ENCODE measurements around the gene FAM117B. TPM values are rescaled to one million over a fixed set of nuclear protein-coding genes. Genes with fewer than 3 reads are reported as not detected.
"Not testable (repeated sequence)": the region's sequence is repeated elsewhere in the genome, so short reads cannot be mapped to it uniquely, and the experiment has no call there.

The FAM117B gene
- total RNA-seq, 1 donor from 2014 or later: 9.6 TPM

DNA sequence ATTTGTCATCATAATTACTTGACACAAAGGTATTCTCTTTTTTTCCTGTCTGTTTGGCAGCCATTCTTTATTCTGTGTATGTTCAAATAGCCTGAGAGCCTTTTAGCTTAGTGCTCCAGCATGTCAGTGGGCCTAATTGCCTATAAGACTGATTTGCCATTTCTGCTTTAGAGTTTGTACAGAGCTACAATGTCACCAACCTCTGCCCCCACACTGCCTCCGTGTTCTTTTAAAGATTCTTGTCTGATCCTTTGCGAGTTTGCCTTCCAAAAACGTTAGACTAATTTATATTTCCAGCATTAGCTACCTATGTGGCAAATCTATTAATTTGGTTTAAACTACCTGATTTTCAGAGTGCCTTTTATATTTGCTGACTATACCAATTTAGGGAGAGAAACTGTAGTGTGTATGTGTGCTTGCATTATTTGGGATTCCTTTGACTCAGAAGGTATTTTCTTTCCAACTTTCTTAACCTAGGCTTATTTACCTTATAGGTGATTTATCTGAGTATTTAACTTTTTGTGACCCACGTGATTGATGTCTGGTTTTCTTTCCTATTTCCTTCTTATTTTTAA, 70.8 kb downstream of the FAM117B start:
- H3K4me3 Mint-ChIP-seq (ENCODE audit: unreplicated experiment): no peak overlapping the region
- no peaks in the 10 kb centered on the region for H3K27me3 Mint-ChIP-seq (ENCODE audit: unreplicated experiment)
- peaks cover 8% of the 10 kb centered on the region for H3K36me3 Mint-ChIP-seq (ENCODE audit: unreplicated experiment)
- no peaks in the 10 kb centered on the region for H3K4me1 Mint-ChIP-seq (ENCODE audit: unreplicated experiment)
- peaks cover 10% of the 10 kb centered on the region for H3K9me3 Mint-ChIP-seq (ENCODE audit: unreplicated experiment)
- DNase-seq (ENCODE audit: extremely low spot score, unreplicated experiment): no peak
- TF ChIP-seq, protein P1, sequence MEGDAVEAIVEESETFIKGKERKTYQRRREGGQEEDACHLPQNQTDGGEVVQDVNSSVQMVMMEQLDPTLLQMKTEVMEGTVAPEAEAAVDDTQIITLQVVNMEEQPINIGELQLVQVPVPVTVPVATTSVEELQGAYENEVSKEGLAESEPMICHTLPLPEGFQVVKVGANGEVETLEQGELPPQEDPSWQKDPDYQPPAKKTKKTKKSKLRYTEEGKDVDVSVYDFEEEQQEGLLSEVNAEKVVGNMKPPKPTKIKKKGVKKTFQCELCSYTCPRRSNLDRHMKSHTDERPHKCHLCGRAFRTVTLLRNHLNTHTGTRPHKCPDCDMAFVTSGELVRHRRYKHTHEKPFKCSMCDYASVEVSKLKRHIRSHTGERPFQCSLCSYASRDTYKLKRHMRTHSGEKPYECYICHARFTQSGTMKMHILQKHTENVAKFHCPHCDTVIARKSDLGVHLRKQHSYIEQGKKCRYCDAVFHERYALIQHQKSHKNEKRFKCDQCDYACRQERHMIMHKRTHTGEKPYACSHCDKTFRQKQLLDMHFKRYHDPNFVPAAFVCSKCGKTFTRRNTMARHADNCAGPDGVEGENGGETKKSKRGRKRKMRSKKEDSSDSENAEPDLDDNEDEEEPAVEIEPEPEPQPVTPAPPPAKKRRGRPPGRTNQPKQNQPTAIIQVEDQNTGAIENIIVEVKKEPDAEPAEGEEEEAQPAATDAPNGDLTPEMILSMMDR (IDR thresholded peaks at IDR 0.05): no peak
- no peak overlapping the region for H3K27ac Mint-ChIP-seq (ENCODE audit: unreplicated experiment)

DNA sequence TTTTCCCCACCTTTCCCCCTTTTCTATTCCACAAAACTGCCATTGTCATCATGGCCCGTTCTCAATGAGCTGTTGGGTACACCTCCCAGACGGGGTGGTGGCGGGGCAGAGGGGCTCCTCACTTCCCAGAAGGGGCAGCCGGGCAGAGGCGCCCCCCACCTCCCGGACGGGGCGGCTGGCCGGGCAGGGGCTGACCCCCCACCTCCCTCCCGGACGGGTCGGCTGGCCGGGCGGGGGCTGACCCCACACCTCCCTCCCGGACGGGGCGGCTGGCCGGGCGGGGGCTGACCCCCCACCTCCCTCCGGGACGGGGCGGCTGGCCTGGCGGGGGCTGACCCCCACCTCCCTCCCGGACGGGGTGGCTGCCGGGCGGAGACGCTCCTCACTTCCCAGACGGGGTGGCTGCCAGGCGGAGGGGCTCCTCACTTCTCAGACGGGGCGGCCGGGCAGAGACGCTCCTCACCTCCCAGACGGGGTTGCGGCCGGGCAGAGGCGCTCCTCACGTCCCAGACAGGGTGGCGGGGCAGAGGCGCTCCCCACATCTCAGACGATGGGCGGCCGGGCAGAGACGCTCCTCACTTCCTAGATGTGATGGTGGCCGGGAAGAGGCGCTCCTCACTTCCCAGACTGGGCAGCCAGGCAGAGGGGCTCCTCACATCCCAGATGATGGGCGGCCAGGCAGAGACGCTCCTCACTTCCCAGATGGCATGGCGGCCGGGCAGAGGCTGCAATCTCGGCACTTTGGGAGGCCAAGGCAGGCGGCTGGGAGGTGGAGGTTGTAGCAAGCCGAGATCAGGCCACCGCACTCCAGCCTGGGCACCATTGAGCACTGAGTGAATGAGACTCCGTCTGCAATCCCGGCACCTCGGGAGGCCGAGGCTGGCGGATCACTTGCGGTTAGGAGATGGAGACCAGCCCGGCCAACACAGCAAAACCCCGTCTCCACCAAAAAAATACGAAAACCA, 80.5 kb downstream of the FAM117B start:
- H3K27me3 Mint-ChIP-seq (ENCODE audit: unreplicated experiment); H3K27ac Mint-ChIP-seq (ENCODE audit: unreplicated experiment); H3K4me1 Mint-ChIP-seq (ENCODE audit: unreplicated experiment); H3K4me3 Mint-ChIP-seq (ENCODE audit: unreplicated experiment); DNase-seq (ENCODE audit: extremely low spot score, unreplicated experiment): not testable (repeated sequence)
- Mint-ChIP-seq H3K36me3 (ENCODE audit: unreplicated experiment) (peaks cover 13% of the 10 kb centered on the region), H3K9me3 (ENCODE audit: unreplicated experiment) (peaks cover 35% of the 10 kb centered on the region)

DNA sequence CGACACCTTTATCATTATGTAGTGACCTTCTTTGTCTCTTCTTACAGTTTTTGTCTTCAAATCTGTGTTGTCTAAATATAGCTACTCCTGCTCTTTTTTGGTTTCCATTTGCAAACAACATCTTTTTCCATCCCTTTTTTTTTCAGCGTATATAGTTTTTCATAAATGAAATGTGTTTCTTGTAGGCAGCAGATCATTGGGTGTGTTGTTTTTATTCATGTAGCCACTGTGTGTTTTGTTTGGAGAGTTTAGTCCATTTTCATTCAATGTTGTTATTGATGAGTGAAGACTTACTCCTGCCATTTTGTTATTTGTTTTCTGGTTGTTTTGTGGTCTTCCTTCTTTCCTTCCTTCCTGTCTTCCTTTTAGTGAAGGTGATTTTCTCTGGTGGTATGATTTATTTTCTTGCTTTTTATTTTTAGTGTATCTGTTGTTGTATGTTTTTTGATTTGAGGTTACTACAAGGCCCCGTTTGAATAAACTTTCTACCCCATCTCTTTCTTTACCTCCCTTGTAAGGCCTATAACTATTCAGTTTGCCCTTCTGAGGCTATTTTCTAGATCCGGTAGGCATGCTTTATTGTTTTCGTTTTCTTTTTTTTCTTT, 81.4 kb downstream of the FAM117B start:
- Mint-ChIP-seq H3K9me3 (ENCODE audit: unreplicated experiment) (peaks cover 35% of the 10 kb centered on the region), H3K4me1 (ENCODE audit: unreplicated experiment) (peaks cover 7% of the 10 kb centered on the region), H3K36me3 (ENCODE audit: unreplicated experiment) (peaks cover 13% of the 10 kb centered on the region), H3K27ac (ENCODE audit: unreplicated experiment) (no peak overlapping the region), H3K4me3 (ENCODE audit: unreplicated experiment) (no peak overlapping the region), H3K27me3 (ENCODE audit: unreplicated experiment) (no peaks in the 10 kb centered on the region)
- no peak for DNase-seq (ENCODE audit: extremely low spot score, unreplicated experiment)
- TF ChIP-seq, protein P1 (IDR thresholded peaks at IDR 0.05): no peak

DNA sequence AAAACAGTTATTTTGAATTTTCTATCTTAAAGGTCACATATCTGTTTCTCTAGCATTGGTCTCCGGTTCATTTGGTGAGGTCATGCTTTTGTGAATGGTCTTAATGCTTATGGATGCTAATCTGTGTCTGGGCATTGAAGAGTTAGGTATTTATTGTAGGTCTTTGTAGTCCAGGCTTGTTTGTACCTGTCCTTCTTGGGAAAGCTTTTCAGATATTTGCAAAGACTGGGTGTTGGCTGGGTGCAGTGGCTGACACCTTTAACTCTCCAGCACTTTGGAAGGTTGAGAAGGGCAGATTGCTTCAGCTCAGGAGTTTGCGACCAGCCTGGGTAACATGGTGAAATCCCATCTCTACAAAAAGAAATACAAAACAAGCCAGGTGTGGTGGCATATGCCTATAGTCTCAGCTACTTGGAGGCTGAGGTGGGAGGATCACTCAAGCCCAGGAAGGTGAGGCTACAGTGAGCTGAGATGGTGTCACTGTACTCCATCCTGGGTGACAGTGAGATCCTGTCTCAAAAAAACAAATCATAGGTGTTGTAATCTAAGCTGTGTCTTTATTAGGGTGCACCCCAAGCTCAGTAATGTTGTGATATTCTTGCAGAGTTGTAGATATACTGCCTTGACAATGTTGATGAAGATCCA, 82.3 kb downstream of the FAM117B start:
- no peak overlapping the region for H3K4me3 Mint-ChIP-seq (ENCODE audit: unreplicated experiment)
- peaks cover 10% of the 10 kb centered on the region for H3K4me1 Mint-ChIP-seq (ENCODE audit: unreplicated experiment)
- no peaks in the 10 kb centered on the region for H3K27me3 Mint-ChIP-seq (ENCODE audit: unreplicated experiment)
- H3K27ac Mint-ChIP-seq (ENCODE audit: unreplicated experiment): no peak overlapping the region
- H3K9me3 Mint-ChIP-seq (ENCODE audit: unreplicated experiment): peaks cover 26% of the 10 kb centered on the region
- TF ChIP-seq, protein P1 (IDR thresholded peaks at IDR 0.05): no peak
- H3K36me3 Mint-ChIP-seq (ENCODE audit: unreplicated experiment): peaks cover 13% of the 10 kb centered on the region
- no peak for DNase-seq (ENCODE audit: extremely low spot score, unreplicated experiment)

DNA sequence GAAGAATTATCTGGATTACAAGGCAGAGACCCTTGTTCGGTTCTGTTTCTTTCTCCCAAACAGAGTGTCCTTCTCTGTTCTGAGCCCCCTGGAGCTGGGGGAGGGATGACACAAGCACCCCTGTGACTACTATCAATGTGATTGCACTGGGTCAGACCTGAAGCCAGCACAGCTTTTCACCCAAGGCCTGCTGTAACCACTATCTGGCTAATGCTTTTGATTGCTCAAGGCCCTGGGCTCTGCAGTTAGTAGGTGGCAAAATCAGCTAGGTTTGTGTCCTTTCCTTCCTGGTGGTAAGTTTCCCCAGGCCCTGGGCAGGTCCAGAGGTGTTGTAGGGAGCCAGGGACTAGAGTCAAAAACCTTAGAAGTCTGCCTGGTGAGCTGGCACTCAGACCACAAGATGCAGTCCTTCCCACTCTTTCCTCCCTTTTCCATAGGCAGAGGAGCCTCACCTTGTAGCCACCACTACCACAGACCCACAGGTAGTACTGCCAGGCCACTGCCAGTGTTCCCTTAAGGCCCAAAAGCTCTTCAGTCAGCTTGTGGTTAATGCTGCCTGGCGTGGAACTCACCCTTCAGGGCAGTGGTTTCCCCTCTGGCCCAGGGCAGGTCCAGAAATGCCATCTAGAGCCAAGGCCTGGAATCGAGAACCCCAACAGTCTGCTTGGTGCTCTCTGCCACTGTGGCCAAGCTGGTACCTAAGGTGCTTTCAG, 83.0 kb downstream of the FAM117B start:
- Mint-ChIP-seq H3K36me3 (ENCODE audit: unreplicated experiment) (peaks cover 12% of the 10 kb centered on the region), H3K4me3 (ENCODE audit: unreplicated experiment) (no peak overlapping the region), H3K27me3 (ENCODE audit: unreplicated experiment) (no peaks in the 10 kb centered on the region), H3K27ac (ENCODE audit: unreplicated experiment) (no peak overlapping the region), H3K4me1 (ENCODE audit: unreplicated experiment) (peaks cover 10% of the 10 kb centered on the region), H3K9me3 (ENCODE audit: unreplicated experiment) (peaks cover 20% of the 10 kb centered on the region)
- DNase-seq (ENCODE audit: extremely low spot score, unreplicated experiment): no peak
- TF ChIP-seq, protein P1 (IDR thresholded peaks at IDR 0.05): no peak
